Measurements from ENCODE around the gene LYSET.

DNA sequence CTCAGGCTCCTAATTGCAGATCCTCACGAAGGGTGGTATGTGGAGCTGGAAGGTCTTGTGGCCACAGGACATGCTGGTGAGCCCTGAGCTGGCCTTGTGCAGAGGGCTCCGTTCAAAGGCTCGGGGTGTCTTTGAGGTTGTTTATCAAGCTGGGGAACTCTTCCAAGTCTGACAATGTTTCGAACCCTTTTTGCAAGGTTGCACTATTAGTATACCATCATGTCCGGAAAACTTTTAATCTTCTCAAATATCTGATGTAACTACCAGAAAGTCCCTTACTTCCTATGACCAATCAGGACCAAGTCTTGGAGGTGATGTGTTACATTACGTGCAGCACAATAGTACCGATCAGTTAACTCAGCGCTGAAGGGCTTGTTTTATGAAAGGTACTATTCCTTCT lies 43.4 kb downstream of the LYSET start:
- TF ChIP-seq, protein P1, sequence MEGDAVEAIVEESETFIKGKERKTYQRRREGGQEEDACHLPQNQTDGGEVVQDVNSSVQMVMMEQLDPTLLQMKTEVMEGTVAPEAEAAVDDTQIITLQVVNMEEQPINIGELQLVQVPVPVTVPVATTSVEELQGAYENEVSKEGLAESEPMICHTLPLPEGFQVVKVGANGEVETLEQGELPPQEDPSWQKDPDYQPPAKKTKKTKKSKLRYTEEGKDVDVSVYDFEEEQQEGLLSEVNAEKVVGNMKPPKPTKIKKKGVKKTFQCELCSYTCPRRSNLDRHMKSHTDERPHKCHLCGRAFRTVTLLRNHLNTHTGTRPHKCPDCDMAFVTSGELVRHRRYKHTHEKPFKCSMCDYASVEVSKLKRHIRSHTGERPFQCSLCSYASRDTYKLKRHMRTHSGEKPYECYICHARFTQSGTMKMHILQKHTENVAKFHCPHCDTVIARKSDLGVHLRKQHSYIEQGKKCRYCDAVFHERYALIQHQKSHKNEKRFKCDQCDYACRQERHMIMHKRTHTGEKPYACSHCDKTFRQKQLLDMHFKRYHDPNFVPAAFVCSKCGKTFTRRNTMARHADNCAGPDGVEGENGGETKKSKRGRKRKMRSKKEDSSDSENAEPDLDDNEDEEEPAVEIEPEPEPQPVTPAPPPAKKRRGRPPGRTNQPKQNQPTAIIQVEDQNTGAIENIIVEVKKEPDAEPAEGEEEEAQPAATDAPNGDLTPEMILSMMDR (IDR thresholded peaks at IDR 0.05): no peak
- TF ChIP-seq, protein P2, sequence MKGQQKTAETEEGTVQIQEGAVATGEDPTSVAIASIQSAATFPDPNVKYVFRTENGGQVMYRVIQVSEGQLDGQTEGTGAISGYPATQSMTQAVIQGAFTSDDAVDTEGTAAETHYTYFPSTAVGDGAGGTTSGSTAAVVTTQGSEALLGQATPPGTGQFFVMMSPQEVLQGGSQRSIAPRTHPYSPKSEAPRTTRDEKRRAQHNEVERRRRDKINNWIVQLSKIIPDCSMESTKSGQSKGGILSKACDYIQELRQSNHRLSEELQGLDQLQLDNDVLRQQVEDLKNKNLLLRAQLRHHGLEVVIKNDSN (CRISPR knock-in tag; IDR thresholded peaks at IDR 0.05): no peak
- TF ChIP-seq, protein P3, sequence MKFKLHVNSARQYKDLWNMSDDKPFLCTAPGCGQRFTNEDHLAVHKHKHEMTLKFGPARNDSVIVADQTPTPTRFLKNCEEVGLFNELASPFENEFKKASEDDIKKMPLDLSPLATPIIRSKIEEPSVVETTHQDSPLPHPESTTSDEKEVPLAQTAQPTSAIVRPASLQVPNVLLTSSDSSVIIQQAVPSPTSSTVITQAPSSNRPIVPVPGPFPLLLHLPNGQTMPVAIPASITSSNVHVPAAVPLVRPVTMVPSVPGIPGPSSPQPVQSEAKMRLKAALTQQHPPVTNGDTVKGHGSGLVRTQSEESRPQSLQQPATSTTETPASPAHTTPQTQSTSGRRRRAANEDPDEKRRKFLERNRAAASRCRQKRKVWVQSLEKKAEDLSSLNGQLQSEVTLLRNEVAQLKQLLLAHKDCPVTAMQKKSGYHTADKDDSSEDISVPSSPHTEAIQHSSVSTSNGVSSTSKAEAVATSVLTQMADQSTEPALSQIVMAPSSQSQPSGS (CRISPR knock-in tag; IDR thresholded peaks at IDR 0.05; ENCODE audit: borderline replicate concordance, low read depth): no peak
- TF ChIP-seq SMAD3 (CRISPR knock-in tag; IDR thresholded peaks at IDR 0.05; ENCODE audit: borderline replicate concordance) (no peak), ZBTB21 (CRISPR knock-in tag; IDR thresholded peaks at IDR 0.05; ENCODE audit: borderline replicate concordance) (no peak)

All from WTC11 (cell line).